GM19025 (cell line): ENCODE measurements around the gene ESYT1.

Source experiments
- ATAC-seq: cut with Tn5 transposase; IDR thresholded peaks from one replicate; pipeline ENCODE4 v1.9.1; 2021; ENCODE audit warnings: mild to moderate bottlenecking, low read depth, moderate library complexity; ENCODE audit not compliant: unreplicated experiment

The ESYT1 gene

GRCh38 chr12:56127888-56128669 lies at the start of gene ESYT1:
TSS of gene ESYT1 (plus strand) at chr12:56128267. CDS start at chr12:56128320, 53 bp downstream.
- ATAC-seq: peak; percentile 91

GRCh38 chr12:56078427-56078826 lies 49.6 kb upstream of the ESYT1 start:
- no peak for ATAC-seq

- no peak for ATAC-seq
These were observed 48.9 kb upstream of the ESYT1 start for GRCh38 chr12:56078931-56079722.

GRCh38 chr12:56079723-56080555 lies 48.1 kb upstream of the ESYT1 start, which contains the start of gene ERBB3:
TSS of gene ERBB3 (plus strand) at chr12:56080165. CDS start at chr12:56080301, 136 bp downstream.
- ATAC-seq: no peak

GRCh38 chr12:56080556-56081138 lies 47.4 kb upstream of the ESYT1 start:
- no peak for ATAC-seq

GRCh38 chr12:56081393-56082347 lies 46.4 kb upstream of the ESYT1 start:
- no peak for ATAC-seq

- no peak for ATAC-seq
These were observed 45.7 kb upstream of the ESYT1 start for GRCh38 chr12:56082382-56082781.

- ATAC-seq: no peak
These were observed 45.1 kb upstream of the ESYT1 start for GRCh38 chr12:56082967-56083366.

GRCh38 chr12:56084958-56085543 lies 43.0 kb upstream of the ESYT1 start:
- no peak for ATAC-seq

- ATAC-seq: no peak
These were observed 42.0 kb upstream of the ESYT1 start for GRCh38 chr12:56086096-56086495.

GRCh38 chr12:56086608-56087007 lies 41.5 kb upstream of the ESYT1 start:
- ATAC-seq: no peak

GRCh38 chr12:56087220-56087619 lies 40.8 kb upstream of the ESYT1 start:
- no peak for ATAC-seq

GRCh38 chr12:56097738-56098137 lies 30.3 kb upstream of the ESYT1 start:
- ATAC-seq: no peak

- ATAC-seq: no peak
These were observed 29.5 kb upstream of the ESYT1 start for GRCh38 chr12:56098592-56098991.

- no peak for ATAC-seq
These were observed 28.3 kb upstream of the ESYT1 start for GRCh38 chr12:56099787-56100186.

- ATAC-seq: no peak
These were observed 27.0 kb upstream of the ESYT1 start for GRCh38 chr12:56101045-56101444.

- no peak for ATAC-seq
These were observed 25.4 kb upstream of the ESYT1 start for GRCh38 chr12:56102683-56103065.

- ATAC-seq: no peak
These were observed 24.9 kb upstream of the ESYT1 start for GRCh38 chr12:56103066-56103711.

GRCh38 chr12:56103823-56104108 lies 24.3 kb upstream of the ESYT1 start:
- ATAC-seq: no peak
